GM23338 (cell line): ENCODE measurements around the gene NT5DC3. TPM values are rescaled to one million over a fixed set of nuclear protein-coding genes. Genes with fewer than 3 reads are reported as not detected.

ENCODE experiments used
- ATAC-seq: fragments of 200-7000 bp; cut with Tn5 transposase; 3 replicates; pipeline ENCODE4 v1.9.1; 2020
- DNase-seq: peaks from one replicate; pipeline ENCODE4 v3.0.0-alpha.2; 2015; ENCODE audit warnings: low spot score
- H2AFZ ChIP-seq: fragments of 200-600 bp; sonication (generic); 2 replicates; pipeline ENCODE4 v1.8.0; 2016; ENCODE audit warnings: antibody characterized with exemption, mild to moderate bottlenecking, moderate library complexity
- H3F3A ChIP-seq: fragments of 200-600 bp; sonication (generic); replicated peaks from 2 replicates; pipeline ENCODE4 v1.8.0; 2017; ENCODE audit warnings: antibody characterized with exemption, mixed run types, low read depth
- H3K27ac ChIP-seq: fragments of 200-600 bp; sonication (generic); 2 replicates; pipeline ENCODE4 v1.6.1; 2016; ENCODE audit warnings: low read depth
- H3K27me3 ChIP-seq: fragments of 200-600 bp; sonication (generic); 2 replicates; pipeline ENCODE4 v1.8.0; 2016; ENCODE audit warnings: mild to moderate bottlenecking, mixed run types, moderate library complexity; ENCODE audit not compliant: insufficient read depth
- H3K36me3 ChIP-seq: fragments of 200-600 bp; sonication (generic); 2 replicates; pipeline ENCODE4 v1.8.0; 2016; ENCODE audit warnings: mild to moderate bottlenecking; ENCODE audit not compliant: insufficient read depth
- H3K4me1 ChIP-seq: fragments of 200-600 bp; sonication (generic); 2 replicates; pipeline ENCODE4 v1.8.0; 2016; ENCODE audit warnings: mild to moderate bottlenecking, moderate library complexity; ENCODE audit not compliant: insufficient read depth
- H3K4me2 ChIP-seq: fragments of 200-600 bp; sonication (generic); 2 replicates; pipeline ENCODE4 v1.7.1; 2017; ENCODE audit warnings: mixed run types
- H3K4me3 ChIP-seq: fragments of 200-600 bp; sonication (generic); 2 replicates; pipeline ENCODE4 v1.6.1; 2016; ENCODE audit warnings: mixed run types
- H3K79me2 ChIP-seq: fragments of 200-600 bp; sonication (generic); replicated peaks from 2 replicates; pipeline ENCODE4 v1.8.0; 2017; ENCODE audit warnings: mild to moderate bottlenecking; ENCODE audit not compliant: insufficient read depth
- H3K9me2 ChIP-seq: fragments of 200-600 bp; sonication (generic); 2 replicates; pipeline ENCODE4 v1.8.0; 2017; ENCODE audit not compliant: insufficient read depth
- H4K20me1 ChIP-seq: fragments of 200-600 bp; sonication (generic); replicated peaks from 2 replicates; pipeline ENCODE4 v1.8.0; 2017; ENCODE audit warnings: mild to moderate bottlenecking; ENCODE audit not compliant: insufficient read depth
- H3K27ac Mint-ChIP-seq: 2 replicates; pipeline ENCODE4 v1.8.0; 2020; ENCODE audit warnings: inconsistent platforms, mild to moderate bottlenecking, moderate library complexity, mixed read lengths
- H3K27me3 Mint-ChIP-seq: 3 replicates; pipeline ENCODE4 v1.8.0; 2022; ENCODE audit warnings: low read depth, mild to moderate bottlenecking, moderate library complexity, mixed read lengths, inconsistent platforms; ENCODE audit not compliant: insufficient read depth, poor library complexity
- H3K36me3 Mint-ChIP-seq: 3 replicates; pipeline ENCODE4 v1.8.0; 2021; ENCODE audit warnings: low read depth, mild to moderate bottlenecking, inconsistent platforms, moderate library complexity, mixed read lengths
- H3K4me1 Mint-ChIP-seq: 3 replicates; pipeline ENCODE4 v1.8.0; 2020; ENCODE audit warnings: mild to moderate bottlenecking, inconsistent platforms, mixed read lengths
- H3K4me3 Mint-ChIP-seq: 3 replicates; pipeline ENCODE4 v1.8.0; 2021; ENCODE audit warnings: moderate library complexity, mild to moderate bottlenecking, inconsistent platforms, mixed read lengths
- H3K9me3 Mint-ChIP-seq: 3 replicates; pipeline ENCODE4 v1.8.0; 2020; ENCODE audit warnings: moderate library complexity, mild to moderate bottlenecking, inconsistent platforms, mixed read lengths
- CREB1 ChIP-seq: fragments of 250-450 bp; sonication (Bioruptor Pico); IDR thresholded peaks from 2 replicates; pipeline ENCODE4 v1.5.0; 2020; ENCODE audit warnings: low read depth, mild to moderate bottlenecking, moderate library complexity
- CTCF ChIP-seq, 2 experiments: fragments of 200-600 bp in 1 of 2; sonication (generic) in 1 of 2; conservative IDR thresholded peaks; 2 replicates each; pipeline versions ENCODE4 v1.5.1 to v1.6.1; 2016 to 2017; ENCODE audit warnings: antibody characterized with exemption in 2 of 2, low read depth in 2 of 2, mild to moderate bottlenecking in 2 of 2, moderate library complexity in 1 of 2
- ETS1 ChIP-seq: IDR thresholded peaks from 2 replicates; pipeline ENCODE4 v1.6.1; 2016; ENCODE audit warnings: antibody characterized with exemption
- EZH2 ChIP-seq: fragments of 200-600 bp; sonication (generic); IDR thresholded peaks from one replicate; pipeline ENCODE4 v1.8.0; 2017; ENCODE audit warnings: antibody characterized with exemption, mild to moderate bottlenecking, low read depth; ENCODE audit not compliant: unreplicated experiment
- EZH2phosphoT487 ChIP-seq: fragments of 200-600 bp; sonication (generic); IDR thresholded peaks from one replicate; pipeline ENCODE4 v1.8.1; 2018; ENCODE audit warnings: antibody characterized with exemption; ENCODE audit not compliant: unreplicated experiment
- NANOG ChIP-seq: IDR thresholded peaks from 2 replicates; pipeline ENCODE4 v1.6.1; 2016; ENCODE audit warnings: antibody characterized with exemption, borderline replicate concordance
- STAT1 ChIP-seq: IDR thresholded peaks from one replicate; pipeline ENCODE4 v1.6.1; 2016; ENCODE audit warnings: antibody characterized with exemption; ENCODE audit not compliant: unreplicated experiment
- ZNF114 ChIP-seq: fragments of 250-450 bp; sonication (Bioruptor Pico); IDR thresholded peaks from 2 replicates; pipeline ENCODE4 v1.5.0; 2020; ENCODE audit warnings: mild to moderate bottlenecking, moderate library complexity
- ZNF331 ChIP-seq: fragments of 250-450 bp; sonication (Bioruptor Pico); IDR thresholded peaks from 2 replicates; pipeline ENCODE4 v1.5.0; 2020; ENCODE audit warnings: low read depth, mild to moderate bottlenecking, moderate library complexity
- polyA plus RNA-seq: library from polyadenylated mRNA; unstranded; fragments of >200 nt; fragmentation: Nextera tagmentation; extraction: Ambion mirVana; gene quantifications from 2 replicates; pipeline ENCODE4 v1.2.1, GENCODE V29; 2016
- total RNA-seq: library from RNA; depleted of rRNA; stranded (reverse); fragments of >200 nt; shearing (Covaris generic); gene quantifications from 2 replicates; pipeline ENCODE4 v1.2.3, GENCODE V29; 2014
- TF ChIP-seq, protein P1 (sequence below): IDR thresholded peaks from one replicate; pipeline ENCODE4 v1.6.1; 2018; ENCODE audit warnings: antibody characterized with exemption; ENCODE audit not compliant: unreplicated experiment

NT5DC3 gene
- total and polyA plus RNA-seq, 2 experiments from 2014 or later = 2.2 to 12.5 TPM

DNA sequence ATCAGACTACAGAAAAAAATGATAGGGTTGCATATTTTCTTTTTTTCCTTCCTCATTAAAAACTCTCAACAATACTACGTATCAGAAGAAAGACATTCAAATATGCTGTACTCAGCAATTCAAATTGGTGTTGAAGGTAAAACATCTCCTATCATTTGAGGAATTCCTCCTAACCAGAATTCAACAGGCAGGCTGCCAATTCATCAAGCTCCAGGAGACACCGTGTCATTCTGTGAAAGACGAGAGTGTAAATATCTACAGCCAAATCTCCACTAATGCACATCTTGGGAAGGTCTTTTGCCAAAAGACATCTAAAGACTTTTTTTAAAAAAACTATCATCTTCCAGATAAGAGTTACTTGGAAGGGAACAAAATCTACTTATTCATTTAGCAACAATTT is 26.6 kb downstream of the NT5DC3 start:
- Mint-ChIP-seq H3K4me3 (no peak overlapping the region), H3K36me3 (peaks cover 11% of the 10 kb centered on the region; the same call in 2 of the 3 replicates), H3K9me3 (no peaks in the 10 kb centered on the region), H3K27ac (no peak overlapping the region), H3K4me1 (no peaks in the 10 kb centered on the region), H3K27me3 (peaks cover 2% of the 10 kb centered on the region)
- no peak overlapping the region for H3K27ac ChIP-seq
- ATAC-seq (no peak), DNase-seq (no peak)
- H3K4me2 ChIP-seq = no peak overlapping the region
- no peaks in the 10 kb centered on the region for H3K27me3 ChIP-seq
- TF ChIP-seq, protein P1, sequence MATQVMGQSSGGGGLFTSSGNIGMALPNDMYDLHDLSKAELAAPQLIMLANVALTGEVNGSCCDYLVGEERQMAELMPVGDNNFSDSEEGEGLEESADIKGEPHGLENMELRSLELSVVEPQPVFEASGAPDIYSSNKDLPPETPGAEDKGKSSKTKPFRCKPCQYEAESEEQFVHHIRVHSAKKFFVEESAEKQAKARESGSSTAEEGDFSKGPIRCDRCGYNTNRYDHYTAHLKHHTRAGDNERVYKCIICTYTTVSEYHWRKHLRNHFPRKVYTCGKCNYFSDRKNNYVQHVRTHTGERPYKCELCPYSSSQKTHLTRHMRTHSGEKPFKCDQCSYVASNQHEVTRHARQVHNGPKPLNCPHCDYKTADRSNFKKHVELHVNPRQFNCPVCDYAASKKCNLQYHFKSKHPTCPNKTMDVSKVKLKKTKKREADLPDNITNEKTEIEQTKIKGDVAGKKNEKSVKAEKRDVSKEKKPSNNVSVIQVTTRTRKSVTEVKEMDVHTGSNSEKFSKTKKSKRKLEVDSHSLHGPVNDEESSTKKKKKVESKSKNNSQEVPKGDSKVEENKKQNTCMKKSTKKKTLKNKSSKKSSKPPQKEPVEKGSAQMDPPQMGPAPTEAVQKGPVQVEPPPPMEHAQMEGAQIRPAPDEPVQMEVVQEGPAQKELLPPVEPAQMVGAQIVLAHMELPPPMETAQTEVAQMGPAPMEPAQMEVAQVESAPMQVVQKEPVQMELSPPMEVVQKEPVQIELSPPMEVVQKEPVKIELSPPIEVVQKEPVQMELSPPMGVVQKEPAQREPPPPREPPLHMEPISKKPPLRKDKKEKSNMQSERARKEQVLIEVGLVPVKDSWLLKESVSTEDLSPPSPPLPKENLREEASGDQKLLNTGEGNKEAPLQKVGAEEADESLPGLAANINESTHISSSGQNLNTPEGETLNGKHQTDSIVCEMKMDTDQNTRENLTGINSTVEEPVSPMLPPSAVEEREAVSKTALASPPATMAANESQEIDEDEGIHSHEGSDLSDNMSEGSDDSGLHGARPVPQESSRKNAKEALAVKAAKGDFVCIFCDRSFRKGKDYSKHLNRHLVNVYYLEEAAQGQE = no peak
- TF ChIP-seq STAT1 = no peak
- TF ChIP-seq NANOG = no peak
- TF ChIP-seq ZNF331 = no peak
- TF ChIP-seq CTCF (conservative IDR thresholded peaks at IDR 0.05; ENCODE audit: low read depth in 2 of 2) = no peak
- TF ChIP-seq CREB1 (CRISPR knock-in tag) = no peak
- no peak for TF ChIP-seq EZH2
- no peak overlapping the region for H2AFZ ChIP-seq
- H3F3A ChIP-seq = no peaks in the 10 kb centered on the region
- peaks cover 23% of the 10 kb centered on the region for H3K79me2 ChIP-seq
- no peaks in the 10 kb centered on the region for H3K4me1 ChIP-seq
- 0 out of 2 replicates have a peak, but pooled peaks cover 12% of the 10 kb centered on the region for H4K20me1 ChIP-seq
- H3K4me3 ChIP-seq = no peak overlapping the region
- no peaks in the 10 kb centered on the region for H3K9me2 ChIP-seq
- H3K36me3 ChIP-seq = no peaks in the 10 kb centered on the region; the same call in 1 of the 2 replicates

- peaks cover 18% of the 10 kb centered on the region for H3K79me2 ChIP-seq
- H3K4me2 ChIP-seq = no peak overlapping the region
- no peaks in the 10 kb centered on the region for H3F3A ChIP-seq
- TF ChIP-seq NANOG (no peak), ZNF114 (CRISPR knock-in tag) (no peak), ZNF331 (no peak), ETS1 (no peak), EZH2phosphoT487 (no peak)
Measured at GRCh38 chr12:103813949-103814348, 27.1 kb downstream of the NT5DC3 start.

More at GRCh38 chr12:103813949-103814348, 27.1 kb downstream of the NT5DC3 start:
- Mint-ChIP-seq H3K4me1 (no peaks in the 10 kb centered on the region), H3K27ac (no peak overlapping the region), H3K4me3 (no peak overlapping the region), H3K9me3 (no peaks in the 10 kb centered on the region), H3K27me3 (peaks cover 2% of the 10 kb centered on the region), H3K36me3 (peaks cover 11% of the 10 kb centered on the region; the same call in 2 of the 3 replicates)
- H4K20me1 ChIP-seq = 0 out of 2 replicates have a peak, but pooled peaks cover 12% of the 10 kb centered on the region
- H3K9me2 ChIP-seq = no peaks in the 10 kb centered on the region
- H3K4me1 ChIP-seq = no peaks in the 10 kb centered on the region
- H2AFZ ChIP-seq = no peak overlapping the region
- H3K27me3 ChIP-seq = no peaks in the 10 kb centered on the region
- H3K36me3 ChIP-seq = no peaks in the 10 kb centered on the region; the same call in 1 of the 2 replicates
- H3K4me3 ChIP-seq = no peak overlapping the region
- DNase-seq = no peak
- no peak overlapping the region for H3K27ac ChIP-seq
- no peak for ATAC-seq
